Smooth muscle cell (in vitro differentiated cells): Measurements from ENCODE around the gene CDH4. TPM values are rescaled to one million over a fixed set of nuclear protein-coding genes. Genes with fewer than 3 reads are reported as not detected.

Source experiments
- DNase-seq: peaks from one replicate; lab custom pipeline; 2025; ENCODE audit not compliant: unreplicated experiment; lab: John Stamatoyannopoulos, UW
- H2AFZ ChIP-seq: fragments of 200-600 bp; sonication (generic); 2 replicates; pipeline ENCODE4 v1.6.0; 2016; ENCODE audit warnings: antibody characterized with exemption, low read depth, mild to moderate bottlenecking
- H3F3A ChIP-seq: fragments of 200-600 bp; sonication (generic); 2 replicates; pipeline ENCODE4 v1.6.0; 2017; ENCODE audit warnings: antibody characterized with exemption, low read depth
- H3K27ac ChIP-seq: fragments of 200-600 bp; sonication (generic); 2 replicates; pipeline ENCODE4 v1.5.1; 2016; ENCODE audit warnings: low read depth, mild to moderate bottlenecking
- H3K27me3 ChIP-seq: fragments of 200-600 bp; sonication (generic); 2 replicates; pipeline ENCODE4 v1.6.1; 2016; ENCODE audit warnings: low read depth, mild to moderate bottlenecking
- H3K36me3 ChIP-seq: fragments of 200-600 bp; sonication (generic); 2 replicates; pipeline ENCODE4 v1.5.1; 2016; ENCODE audit warnings: low read depth
- H3K4me1 ChIP-seq: fragments of 200-600 bp; sonication (generic); 2 replicates; pipeline ENCODE4 v1.5.1; 2016; ENCODE audit warnings: low read depth
- H3K4me2 ChIP-seq: fragments of 200-600 bp; sonication (generic); 2 replicates; pipeline ENCODE4 v1.6.0; 2016; ENCODE audit warnings: mild to moderate bottlenecking
- H3K4me3 ChIP-seq: fragments of 200-600 bp; sonication (generic); 2 replicates; pipeline ENCODE4 v1.5.1; 2016; ENCODE audit warnings: mild to moderate bottlenecking
- H3K79me2 ChIP-seq: fragments of 200-600 bp; sonication (generic); 2 replicates; pipeline ENCODE4 v1.6.0; 2016; ENCODE audit warnings: low read depth, mild to moderate bottlenecking
- H3K9ac ChIP-seq: fragments of 200-600 bp; sonication (generic); 2 replicates; pipeline ENCODE4 v1.6.0; 2016; ENCODE audit warnings: low read depth
- H3K9me3 ChIP-seq: fragments of 200-600 bp; sonication (generic); replicated peaks from 2 replicates; pipeline ENCODE4 v1.5.1; 2016; ENCODE audit warnings: low read depth
- H4K20me1 ChIP-seq: fragments of 200-600 bp; sonication (generic); 2 replicates; pipeline ENCODE4 v1.6.0; 2016; ENCODE audit warnings: low read depth
- WGBS: methylation state at CpG from one replicate; pipeline ENCODE4 v1.1.7; 2016; ENCODE audit warnings: low lambda C conversion rate; 5-methylcytosine and 5-hydroxymethylcytosine counted together
- polyA plus RNA-seq: library from polyadenylated mRNA; unstranded; fragments of >200 nt; fragmentation: Nextera tagmentation; extraction: Ambion mirVana; gene quantifications from 2 replicates; pipeline ENCODE4 v1.2.1, GENCODE V29; 2016
- total RNA-seq: library from RNA; depleted of rRNA; stranded (reverse); fragments of >200 nt; gene quantifications from 2 replicates; pipeline ENCODE4 v1.2.3, GENCODE V29; 2014
- TF ChIP-seq, protein P1 (sequence below): fragments of 200-600 bp; sonication (generic); IDR thresholded peaks from 2 replicates; pipeline ENCODE4 v1.5.1; 2017; ENCODE audit warnings: borderline replicate concordance, mild to moderate bottlenecking, antibody characterized with exemption; ENCODE audit not compliant: insufficient read depth, poor library complexity, severe bottlenecking

The CDH4 gene
- total and polyA plus RNA-seq, 2 experiments from 2014 or later, result 0.03 to 0.04 TPM

DNA sequence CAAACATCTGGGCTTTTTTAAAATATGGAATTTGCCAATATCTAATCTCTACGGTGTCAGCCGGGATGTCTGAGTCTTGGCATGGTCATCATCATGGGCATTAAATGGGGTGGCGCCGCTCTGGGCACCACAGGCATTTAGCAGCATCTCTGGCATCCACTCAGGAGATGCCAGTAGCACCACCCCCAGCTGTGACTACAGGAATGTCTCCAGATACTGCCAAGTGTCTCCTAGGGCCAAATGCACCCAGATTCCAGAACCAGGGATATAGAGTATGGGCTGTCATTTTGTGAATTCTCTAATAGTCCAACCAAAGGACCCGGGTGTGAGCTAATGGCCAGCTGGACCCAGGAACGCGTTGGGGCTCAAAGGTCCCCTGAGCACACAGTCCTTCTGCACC, 452.6 kb downstream of the CDH4 start:
- no peak overlapping the region for H3K27ac ChIP-seq
- no peaks in the 10 kb centered on the region for H4K20me1 ChIP-seq
- H3K4me1 ChIP-seq, result no peaks in the 10 kb centered on the region
- 96% methylated on average over 7 of the region's 7 CpGs for WGBS
- no peak overlapping the region for H3K4me2 ChIP-seq
- no peaks in the 10 kb centered on the region for H3K27me3 ChIP-seq
- no peak overlapping the region for H2AFZ ChIP-seq
- no peaks in the 10 kb centered on the region for H3K36me3 ChIP-seq
- no peak overlapping the region for H3K9ac ChIP-seq
- H3K4me3 ChIP-seq, result no peak overlapping the region
- H3K9me3 ChIP-seq, result no peaks in the 10 kb centered on the region
- TF ChIP-seq, protein P1, sequence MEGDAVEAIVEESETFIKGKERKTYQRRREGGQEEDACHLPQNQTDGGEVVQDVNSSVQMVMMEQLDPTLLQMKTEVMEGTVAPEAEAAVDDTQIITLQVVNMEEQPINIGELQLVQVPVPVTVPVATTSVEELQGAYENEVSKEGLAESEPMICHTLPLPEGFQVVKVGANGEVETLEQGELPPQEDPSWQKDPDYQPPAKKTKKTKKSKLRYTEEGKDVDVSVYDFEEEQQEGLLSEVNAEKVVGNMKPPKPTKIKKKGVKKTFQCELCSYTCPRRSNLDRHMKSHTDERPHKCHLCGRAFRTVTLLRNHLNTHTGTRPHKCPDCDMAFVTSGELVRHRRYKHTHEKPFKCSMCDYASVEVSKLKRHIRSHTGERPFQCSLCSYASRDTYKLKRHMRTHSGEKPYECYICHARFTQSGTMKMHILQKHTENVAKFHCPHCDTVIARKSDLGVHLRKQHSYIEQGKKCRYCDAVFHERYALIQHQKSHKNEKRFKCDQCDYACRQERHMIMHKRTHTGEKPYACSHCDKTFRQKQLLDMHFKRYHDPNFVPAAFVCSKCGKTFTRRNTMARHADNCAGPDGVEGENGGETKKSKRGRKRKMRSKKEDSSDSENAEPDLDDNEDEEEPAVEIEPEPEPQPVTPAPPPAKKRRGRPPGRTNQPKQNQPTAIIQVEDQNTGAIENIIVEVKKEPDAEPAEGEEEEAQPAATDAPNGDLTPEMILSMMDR, result no peak
- H3F3A ChIP-seq, result no peaks in the 10 kb centered on the region
- no peaks in the 10 kb centered on the region for H3K79me2 ChIP-seq
- no peak for DNase-seq

DNA sequence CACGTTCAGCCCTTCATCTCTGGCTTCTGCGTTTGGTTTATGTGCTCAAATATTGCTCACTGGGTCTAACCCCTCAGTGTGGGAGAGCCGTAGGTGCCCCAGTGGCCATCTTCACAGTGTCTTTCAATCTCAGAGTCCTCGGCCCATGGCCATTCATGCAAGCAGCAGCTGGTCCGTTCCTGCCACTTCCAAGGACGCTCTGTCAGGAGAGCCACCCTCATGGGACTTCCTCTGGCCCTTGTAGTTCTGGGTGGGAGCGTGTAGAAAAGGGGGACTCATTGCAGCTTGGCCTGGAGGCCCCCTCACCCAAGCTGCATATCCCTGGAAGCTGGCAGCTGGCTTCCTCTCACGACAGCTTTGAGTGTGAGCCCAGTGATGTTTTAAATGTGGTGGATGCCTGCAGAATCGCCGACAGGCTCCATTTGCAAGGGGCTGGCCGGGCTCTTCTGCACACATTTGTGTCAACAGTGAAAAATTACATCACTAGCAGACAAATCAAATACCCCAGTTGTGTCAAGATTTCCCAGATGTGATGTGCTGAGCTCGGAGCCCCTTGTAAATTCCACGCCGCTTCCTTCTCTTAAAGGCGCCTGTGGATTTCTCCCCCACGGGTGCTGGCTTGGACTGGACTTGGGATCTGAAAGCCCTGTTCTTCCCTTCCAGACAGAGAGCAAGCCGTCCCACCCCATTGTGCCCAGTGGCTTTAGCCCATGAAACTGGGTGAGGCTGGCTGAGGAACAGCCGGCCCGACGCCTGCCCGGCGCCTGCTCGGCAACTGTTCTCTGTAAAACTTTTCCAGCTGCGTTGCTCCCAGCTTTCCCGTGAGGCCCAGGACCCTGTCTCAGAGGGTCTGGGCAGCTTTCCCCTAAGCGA, 453.6 kb downstream of the CDH4 start:
- Histone ChIP-seq H4K20me1 (no peaks in the 10 kb centered on the region), H3F3A (no peaks in the 10 kb centered on the region), H3K4me2 (no peak overlapping the region), H3K27me3 (no peaks in the 10 kb centered on the region), H3K4me1 (no peaks in the 10 kb centered on the region), H2AFZ (no peak overlapping the region), H3K4me3 (no peak overlapping the region), H3K79me2 (no peaks in the 10 kb centered on the region), H3K9ac (no peak overlapping the region), H3K27ac (no peak overlapping the region), H3K36me3 (no peaks in the 10 kb centered on the region), H3K9me3 (no peaks in the 10 kb centered on the region)
- 78% methylated on average over 26 of the region's 26 CpGs for WGBS
- DNase-seq, result no peak
- TF ChIP-seq, protein P1, result no peak

DNA sequence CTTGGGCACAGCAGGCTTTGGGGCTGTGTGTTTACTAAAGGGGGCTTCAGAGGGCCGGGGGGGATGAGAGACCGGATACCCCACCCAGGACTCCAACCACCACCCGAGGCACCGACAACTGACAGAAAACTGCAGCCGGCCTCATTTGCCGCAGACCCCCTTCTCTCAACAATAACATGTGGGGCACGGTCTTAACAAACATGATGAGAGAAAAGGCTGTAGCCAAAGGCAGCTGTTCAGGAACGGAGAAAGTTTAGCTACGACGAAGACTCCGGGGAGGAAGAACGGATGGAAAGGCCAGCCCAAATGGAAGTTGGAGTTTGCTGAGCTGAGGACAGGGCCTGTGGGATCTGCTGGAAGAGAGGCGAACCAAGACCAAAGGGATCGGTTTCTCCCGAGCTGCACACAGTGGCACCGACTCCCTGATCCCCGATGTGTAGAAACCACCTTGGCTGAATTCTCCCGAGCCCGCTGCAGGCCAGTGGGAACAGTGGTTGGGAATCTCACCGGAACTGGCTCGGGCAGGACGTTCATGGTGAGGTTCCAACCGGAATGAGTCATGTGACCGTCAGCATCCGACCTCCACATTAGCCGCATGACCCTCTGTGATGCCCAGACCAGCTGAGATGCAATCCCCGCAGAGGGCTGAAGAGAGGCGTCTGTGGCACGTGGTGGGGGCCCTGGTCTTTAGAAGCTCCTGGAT, 454.3 kb downstream of the CDH4 start:
- H3K27me3 ChIP-seq, result peaks cover 1% of the 10 kb centered on the region
- no peaks in the 10 kb centered on the region for H3K4me1 ChIP-seq
- H3K36me3 ChIP-seq, result no peaks in the 10 kb centered on the region
- no peaks in the 10 kb centered on the region for H3K79me2 ChIP-seq
- no peak overlapping the region for H3K4me3 ChIP-seq
- H3K9me3 ChIP-seq, result no peaks in the 10 kb centered on the region
- H3K4me2 ChIP-seq, result no peak overlapping the region
- H3K27ac ChIP-seq, result no peak overlapping the region
- no peaks in the 10 kb centered on the region for H4K20me1 ChIP-seq
- H2AFZ ChIP-seq, result no peak overlapping the region
- no peaks in the 10 kb centered on the region for H3F3A ChIP-seq
- WGBS, result 95% methylated on average over 29 of the region's 29 CpGs
- TF ChIP-seq, protein P1, result no peak
- DNase-seq, result no peak
- no peak overlapping the region for H3K9ac ChIP-seq
